Esophagus squamous epithelium (tissue), 5 donors: ENCODE data around the gene MORN5. TPM values are rescaled to one million over a fixed set of nuclear protein-coding genes. Genes with fewer than 3 reads are reported as not detected.

Experiments used
- DNase-seq: peaks from one replicate; lab custom pipeline; 2025; lab: John Stamatoyannopoulos, UW
- H3K27ac ChIP-seq, 4 donors: fragments of 200-600 bp; sonication (generic); one replicate each; pipeline ENCODE4 v1.5.1; 2016 to 2019; ENCODE audit warnings: mild to moderate bottlenecking in 1 of 4
- H3K27me3 ChIP-seq, 4 donors: fragments of 200-600 bp; sonication (generic); 1 replicate in 3 of 4; 2 replicates in 1 of 4; pipeline versions ENCODE4 v1.5.1 to v1.6.0; 2017 to 2021; ENCODE audit warnings: antibody characterized with exemption in 1 of 4
- H3K36me3 ChIP-seq, 3 donors: fragments of 200-600 bp; sonication (generic); one replicate each; pipeline ENCODE4 v1.5.1; 2016 to 2019
- H3K4me1 ChIP-seq, 3 donors: fragments of 200-600 bp; sonication (generic); one replicate each; pipeline ENCODE4 v1.5.1; 2017 to 2019
- H3K4me3 ChIP-seq, 4 donors: fragments of 200-600 bp; sonication (generic); 1 replicate in 3 of 4; 2 replicates in 1 of 4; pipeline ENCODE4 v1.5.1; 2016 to 2019; ENCODE audit warnings: mild to moderate bottlenecking in 2 of 4, moderate library complexity in 1 of 4
- H3K9me3 ChIP-seq, 3 donors: fragments of 200-600 bp; sonication (generic); one replicate each; pipeline ENCODE4 v1.5.1; 2016 to 2019
- CTCF ChIP-seq, 6 experiments: fragments of 450-650 bp in 4 of 6; fragments of 200-600 bp in 2 of 6; sonication (generic) in 2 of 6; IDR thresholded peaks; one replicate each; pipeline ENCODE4 v1.5.1; 2016 to 2019; ENCODE audit warnings: antibody characterized with exemption in 6 of 6, mild to moderate bottlenecking in 4 of 6, moderate library complexity in 4 of 6
- POLR2A ChIP-seq, 4 donors: fragments of 450-650 bp; IDR thresholded peaks; one replicate each; pipeline ENCODE4 v1.6.1; 2017; ENCODE audit warnings: antibody characterized with exemption in 4 of 4, mild to moderate bottlenecking in 4 of 4, moderate library complexity in 3 of 4
- WGBS, 2 donors: methylation state at CpG; one replicate each; pipeline ENCODE4 v1.1.5; 2018; 5-methylcytosine and 5-hydroxymethylcytosine counted together
- intact Hi-C: fragments of 100-400 bp; cut with DNase I; formaldehyde crosslinking; loops from one replicate; pipeline ENCODE4 v1.15.0; 2022
- total RNA-seq, 4 donors: library from RNA; depleted of rRNA; stranded (reverse); fragments of >200 nt; gene quantifications; one replicate each; pipeline ENCODE4 v1.1.0, GENCODE V29; 2016
- donor health status: DM: yes; HTN: yes; CAD: no.

MORN5 gene
- total RNA-seq, 4 donors from 2014 or later, result not detected

DNA sequence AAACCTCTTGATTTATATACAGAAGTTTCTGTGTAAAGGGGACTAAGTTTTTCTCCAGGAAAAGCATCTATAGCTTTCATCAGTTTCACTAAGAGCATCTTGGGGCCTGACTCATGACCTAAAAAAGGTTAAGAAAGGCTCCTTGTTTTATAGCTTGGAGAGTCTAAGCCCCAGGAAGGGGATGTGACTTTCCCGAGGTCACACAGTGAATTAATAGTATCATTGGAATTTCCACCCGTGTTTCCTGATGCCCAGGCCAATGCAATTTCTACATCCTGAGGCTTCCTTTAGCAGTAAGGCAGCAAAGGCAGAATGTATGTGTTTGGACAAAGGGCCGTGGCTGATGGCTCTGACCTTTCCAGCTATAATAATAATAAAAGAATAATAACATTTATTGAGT is 8.6 kb downstream of the MORN5 start:
- H3K27me3 ChIP-seq, result peaks cover 0 to 15% (median 0%) of the 10 kb centered on the region in 4 donors
- H3K4me1 ChIP-seq, result no peaks in the 10 kb centered on the region
- H3K27ac ChIP-seq, result no peak overlapping the region
- H3K36me3 ChIP-seq, result no peaks in the 10 kb centered on the region
- WGBS, 2 donors, result 53 to 56% methylated on average over 3 of the region's 3 CpGs
- no peaks in the 10 kb centered on the region for H3K9me3 ChIP-seq
- TF ChIP-seq POLR2A (IDR thresholded peaks at IDR 0.05) (no peak), CTCF (IDR thresholded peaks at IDR 0.05) (no peak)
- no peak for DNase-seq
- intact Hi-C loops, result no loop called here
- no peak overlapping the region for H3K4me3 ChIP-seq

- Histone ChIP-seq H3K27ac (no peak overlapping the region), H3K27me3 (peaks cover 0 to 26% (median 0%) of the 10 kb centered on the region in 4 donors), H3K36me3 (no peaks in the 10 kb centered on the region), H3K9me3 (no peaks in the 10 kb centered on the region), H3K4me3 (no peak overlapping the region), H3K4me1 (no peaks in the 10 kb centered on the region)
- TF ChIP-seq POLR2A (IDR thresholded peaks at IDR 0.05) (no peak), CTCF (IDR thresholded peaks at IDR 0.05) (no peak)
- 87 to 90% methylated on average over 5 to 7 of the region's 7 CpGs for whole genome bisulfite sequencing, 2 donors
- intact Hi-C loops, result no loop called here
- DNase-seq, result no peak
These were observed 12.4 kb downstream of the MORN5 start for GRCh38 chr9:122172131-122172530.

GRCh38 chr9:122173670-122174069 is 14.0 kb downstream of the MORN5 start:
- Histone ChIP-seq H3K4me3 (no peak overlapping the region), H3K27ac (no peak overlapping the region), H3K4me1 (no peaks in the 10 kb centered on the region), H3K9me3 (no peaks in the 10 kb centered on the region), H3K27me3 (peaks cover 0 to 26% (median 0%) of the 10 kb centered on the region in 4 donors), H3K36me3 (no peaks in the 10 kb centered on the region)
- TF ChIP-seq POLR2A (IDR thresholded peaks at IDR 0.05) (no peak), CTCF (IDR thresholded peaks at IDR 0.05) (no peak)
- intact Hi-C loops, result no loop called here
- WGBS, 2 donors, result 72 to 74% methylated on average over 3 of the region's 3 CpGs
- no peak for DNase-seq

DNA sequence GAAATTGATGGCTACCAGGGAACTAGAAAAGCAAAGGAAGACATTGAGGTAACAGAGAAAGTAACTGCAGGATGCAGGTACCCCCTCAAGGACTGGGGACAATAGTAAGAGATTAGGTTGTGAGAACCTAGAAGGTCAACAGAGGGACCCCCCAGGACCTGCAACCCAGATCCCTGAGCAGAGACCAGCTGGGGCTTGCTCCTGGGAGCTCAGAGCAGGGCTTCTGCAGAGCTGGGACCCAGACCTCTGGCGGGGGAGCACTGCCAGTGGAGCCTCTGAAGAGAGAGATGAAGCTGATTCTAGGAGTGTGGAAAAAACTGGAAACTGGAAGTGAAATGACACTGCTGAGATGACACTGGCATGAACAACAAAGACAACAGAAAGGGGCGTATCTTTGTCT is 17.2 kb downstream of the MORN5 start:
- Histone ChIP-seq H3K9me3 (no peaks in the 10 kb centered on the region), H3K4me3 (no peak overlapping the region), H3K27me3 (peaks cover 0 to 21% (median 0%) of the 10 kb centered on the region in 4 donors), H3K4me1 (no peaks in the 10 kb centered on the region), H3K36me3 (no peaks in the 10 kb centered on the region), H3K27ac (no peak overlapping the region)
- no peak for DNase-seq
- intact Hi-C loops, result no loop called here
- WGBS, 2 donors, result 72 to 85% methylated on average over 2 of the region's 2 CpGs
- no peak for TF ChIP-seq CTCF (IDR thresholded peaks at IDR 0.05)
- no peak for TF ChIP-seq POLR2A (IDR thresholded peaks at IDR 0.05)

- 74 to 82% methylated on average over 5 of the region's 5 CpGs for WGBS, 2 donors
- no peaks in the 10 kb centered on the region for H3K9me3 ChIP-seq
- intact Hi-C loops, result no loop called here
These were observed 19.5 kb downstream of the MORN5 start for GRCh38 chr9:122179054-122179689.

More at GRCh38 chr9:122179054-122179689, 19.5 kb downstream of the MORN5 start:
- Histone ChIP-seq H3K36me3 (no peaks in the 10 kb centered on the region), H3K27ac (no peak overlapping the region), H3K4me3 (no peak overlapping the region), H3K4me1 (no peaks in the 10 kb centered on the region), H3K27me3 (peaks cover 0 to 22% (median 0%) of the 10 kb centered on the region in 4 donors)
- TF ChIP-seq POLR2A (IDR thresholded peaks at IDR 0.05) (no peak), CTCF (IDR thresholded peaks at IDR 0.05) (no peak)
- no peak for DNase-seq
